ENCODE data around the gene PI4KA.
"Not testable (repeated sequence)": the region's sequence is repeated elsewhere in the genome, so short reads cannot be mapped to it uniquely, and the experiment has no call there.

PI4KA gene

GRCh38 chr22:20858615-20859416 is at the start of gene PI4KA, which contains the start of gene SNAP29:
Gene PI4KA (minus strand): TSS chr22:20858811. CDS start chr22:20858725, 86 bp downstream.
Gene SNAP29 (plus strand): TSS chr22:20859007. CDS start chr22:20859111, 104 bp downstream.
- DNase-seq = peak; percentile 66

DNA sequence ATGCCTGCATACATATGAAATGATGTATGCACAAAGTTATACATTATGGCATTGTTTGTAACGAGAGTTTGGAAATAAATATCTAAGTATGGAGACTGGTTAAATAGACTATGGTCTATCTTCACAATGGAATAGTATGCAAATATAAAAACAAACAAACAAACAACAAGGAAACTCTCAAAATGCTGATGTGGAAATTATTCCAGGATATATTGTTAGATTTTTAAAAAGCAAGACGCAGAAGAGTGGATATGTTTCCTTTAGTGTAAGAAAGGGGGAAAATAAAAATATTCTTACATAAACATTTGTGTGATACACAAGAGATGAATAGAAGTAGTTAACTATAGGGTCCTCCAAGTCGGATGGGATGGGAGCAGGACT is 47.8 kb upstream of the PI4KA start:
- DNase-seq = no peak

DNA sequence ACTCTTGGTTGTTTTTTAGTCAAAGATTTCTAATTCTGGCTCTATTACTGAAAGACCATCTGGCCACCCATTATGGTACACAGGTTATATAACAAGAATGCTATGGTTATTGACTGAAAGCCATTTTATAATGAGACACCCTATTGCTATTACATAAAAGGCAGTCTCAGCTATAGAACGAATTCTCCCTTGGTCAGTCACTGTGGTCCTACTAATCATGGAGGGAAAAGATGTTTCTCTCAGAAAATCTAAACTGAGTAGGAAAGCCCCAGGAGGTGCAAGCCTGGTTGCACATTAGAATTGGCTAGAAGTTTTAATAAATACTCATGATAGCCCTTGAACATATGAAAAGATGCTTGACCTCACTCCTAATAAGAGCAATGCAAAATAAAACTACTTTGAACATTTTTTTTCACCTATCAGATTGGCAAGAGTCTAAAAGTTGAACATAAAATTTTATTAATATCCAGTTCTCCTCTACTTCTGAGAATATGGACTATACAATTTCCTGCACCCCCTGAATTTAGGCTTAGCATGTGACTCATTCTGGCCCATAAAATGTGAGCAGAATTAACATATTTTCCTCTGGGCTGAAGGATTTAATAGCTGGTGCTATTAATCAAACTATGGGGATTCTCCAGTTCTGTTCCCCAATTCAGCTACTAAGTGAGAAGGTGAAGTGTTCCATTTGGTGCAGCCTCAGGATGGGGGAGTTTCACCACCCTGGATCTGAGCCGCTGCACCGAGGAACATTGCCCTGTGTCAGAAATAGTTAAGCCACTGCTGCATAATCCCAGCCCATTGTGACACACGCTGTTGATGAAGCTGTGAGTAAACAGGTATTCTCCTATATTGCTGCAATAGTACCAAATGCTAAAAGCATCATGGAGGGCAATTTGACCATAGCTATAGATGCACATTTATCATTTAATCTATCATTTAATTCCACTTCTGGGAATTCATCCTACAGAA is 47.1 kb upstream of the PI4KA start:
- no peak for DNase-seq

DNA sequence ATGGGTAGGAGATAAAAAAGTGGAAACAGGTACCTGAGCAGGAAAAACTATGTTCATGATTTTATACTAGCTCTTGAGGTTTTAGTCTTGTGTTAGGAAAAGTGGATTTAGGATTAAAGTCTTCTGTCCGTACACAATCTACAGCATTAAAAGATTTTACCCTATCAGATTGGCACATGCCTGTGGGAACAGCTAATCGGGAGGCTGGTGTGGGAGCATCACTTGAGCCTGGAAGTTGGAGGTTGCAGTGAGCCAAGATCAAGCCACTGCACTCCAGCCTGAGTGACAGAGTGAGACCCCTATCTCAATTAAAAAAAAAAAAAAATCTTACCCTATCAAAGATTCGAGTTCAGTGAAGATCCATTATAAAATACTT is 46.4 kb upstream of the PI4KA start:
- no peak for DNase-seq

DNA sequence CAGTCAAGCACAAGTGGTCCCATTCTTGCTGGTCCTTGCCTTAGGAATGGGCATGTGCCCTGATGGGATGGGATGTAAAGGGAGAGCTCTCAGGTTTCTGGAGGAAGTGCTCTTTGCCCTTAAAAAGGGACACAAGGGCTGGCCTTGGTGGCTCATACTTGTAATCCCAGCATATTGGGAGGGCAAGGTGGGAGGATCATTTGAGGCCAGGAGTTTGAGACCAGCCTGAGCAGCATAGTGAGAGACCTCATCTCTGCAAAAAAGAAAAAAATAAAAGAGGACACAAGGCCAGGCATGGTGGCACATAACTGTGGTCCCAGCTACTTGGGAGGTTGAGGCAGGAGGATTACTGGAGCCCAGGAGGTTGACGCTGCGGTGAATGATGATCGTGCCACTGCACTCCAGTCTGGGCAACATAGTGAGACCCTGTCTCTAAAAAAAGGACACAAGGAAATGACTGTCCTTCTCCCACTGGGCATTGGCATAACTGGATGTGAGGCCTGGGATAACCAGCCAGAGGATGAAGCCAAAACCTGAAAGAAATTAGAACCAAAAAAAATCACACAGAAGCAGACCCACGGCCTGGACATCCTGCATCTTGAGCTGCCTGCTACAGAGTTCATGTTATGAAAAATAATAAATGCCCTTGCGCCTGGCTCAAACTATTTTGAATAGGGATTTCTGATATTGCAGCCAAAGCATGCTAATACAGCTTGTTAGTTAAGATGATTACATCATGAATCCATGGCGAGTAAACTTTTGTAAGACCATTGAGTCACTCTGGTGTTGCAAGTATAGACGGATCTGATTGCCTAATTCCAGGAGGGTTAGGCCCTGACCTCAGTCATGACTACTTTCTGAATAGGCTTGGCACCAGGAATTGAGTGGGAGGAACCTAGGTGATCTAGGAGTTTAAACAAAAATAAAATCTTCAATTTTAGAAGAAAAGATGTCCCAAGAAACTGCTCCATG is 45.7 kb upstream of the PI4KA start:
- peak; percentile 72 for DNase-seq

- DNase-seq = no peak
Observed at GRCh38 chr22:20903093-20903492, 44.5 kb upstream of the PI4KA start.

DNA sequence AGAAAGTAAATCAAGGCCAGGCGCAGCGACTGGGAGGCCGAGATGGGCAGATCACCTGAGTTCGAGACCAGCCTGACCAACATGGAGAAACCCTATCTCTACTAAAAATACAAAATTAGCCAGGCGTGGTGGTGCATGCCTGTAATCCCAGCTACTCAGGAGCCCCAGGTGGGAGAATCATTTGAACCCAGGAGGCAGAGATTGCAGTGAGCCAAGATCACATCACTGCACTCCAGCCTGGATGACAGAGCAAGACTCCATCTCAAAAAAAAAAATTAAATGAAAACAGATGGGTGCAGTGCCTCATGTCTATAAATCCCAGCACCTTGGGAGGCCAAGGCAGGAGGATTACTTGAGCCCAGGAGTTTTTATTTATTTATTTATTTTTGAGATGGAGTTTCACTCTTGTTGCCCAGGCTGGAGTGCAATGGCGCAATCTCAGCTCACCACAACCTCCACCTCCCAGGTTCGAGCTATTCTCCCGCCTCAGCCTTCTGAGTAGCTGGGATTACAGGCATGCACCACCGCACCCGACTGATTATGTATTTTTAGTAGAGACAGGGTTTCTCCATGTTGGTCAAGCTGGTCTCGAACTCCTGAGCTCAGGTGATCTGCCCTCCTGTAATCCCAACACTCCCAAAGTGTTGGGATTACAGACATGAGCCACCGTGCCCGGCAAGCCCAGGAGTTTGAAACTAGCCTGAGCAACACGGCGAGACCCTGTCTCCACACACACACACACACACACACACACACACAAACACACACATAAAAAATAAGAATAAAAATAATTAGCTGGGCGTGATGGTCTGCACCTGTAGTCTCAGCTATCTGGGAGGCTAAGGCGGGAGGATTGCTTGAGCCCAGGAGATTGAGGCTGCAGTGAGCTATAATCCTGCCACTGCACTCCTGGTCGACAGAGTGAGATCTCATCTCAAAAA is 42.8 kb upstream of the PI4KA start:
- DNase-seq = not testable (repeated sequence)

DNA sequence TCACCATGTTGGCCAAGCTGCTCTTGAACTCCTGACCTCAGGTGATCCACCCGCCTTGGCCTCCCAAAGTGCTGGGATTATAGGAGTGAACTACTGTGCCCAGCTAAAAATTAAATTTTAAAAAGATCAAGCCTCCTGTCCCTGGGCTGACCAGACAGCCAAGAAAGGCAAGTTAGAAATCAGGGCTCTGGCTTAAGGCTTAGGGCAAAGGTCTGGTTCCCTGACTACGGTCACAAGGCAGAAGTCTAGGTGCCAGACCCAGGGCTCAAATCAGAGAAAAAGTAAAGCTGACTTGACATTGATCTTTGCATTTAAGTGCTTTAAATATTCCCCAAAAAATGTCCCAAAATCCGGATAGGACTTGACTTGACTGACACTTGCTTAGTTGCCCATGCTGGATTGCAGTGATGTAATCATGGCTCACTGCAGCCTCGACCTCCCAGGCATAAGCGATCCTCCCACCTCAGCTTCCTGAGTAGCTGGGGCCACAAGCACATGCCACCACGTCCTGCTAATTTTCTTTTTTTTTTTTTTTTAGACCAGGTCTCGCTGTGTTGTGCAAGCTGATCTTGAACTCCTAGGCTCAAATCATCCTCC is 41.3 kb upstream of the PI4KA start:
- no peak for DNase-seq

DNA sequence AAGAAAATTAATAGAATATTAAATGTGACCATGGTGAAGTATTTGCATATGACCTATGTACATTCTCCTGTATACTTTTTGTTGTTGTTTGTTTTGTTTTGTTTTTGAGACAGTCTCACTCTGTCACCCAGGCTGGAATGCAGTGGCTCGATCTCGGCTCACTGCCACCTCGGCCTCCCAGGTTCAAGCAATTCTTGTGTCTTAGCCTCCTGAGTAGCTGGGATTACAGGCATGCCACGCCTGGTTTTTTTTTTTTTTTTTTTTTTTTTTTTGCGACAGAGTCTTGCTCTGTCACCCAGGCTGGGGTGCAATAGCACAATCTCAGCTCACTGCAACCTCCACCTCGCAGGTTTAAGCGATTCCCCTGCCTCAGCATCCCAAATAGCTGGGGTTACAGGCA is 39.1 kb upstream of the PI4KA start:
- DNase-seq = not testable (repeated sequence)

DNA sequence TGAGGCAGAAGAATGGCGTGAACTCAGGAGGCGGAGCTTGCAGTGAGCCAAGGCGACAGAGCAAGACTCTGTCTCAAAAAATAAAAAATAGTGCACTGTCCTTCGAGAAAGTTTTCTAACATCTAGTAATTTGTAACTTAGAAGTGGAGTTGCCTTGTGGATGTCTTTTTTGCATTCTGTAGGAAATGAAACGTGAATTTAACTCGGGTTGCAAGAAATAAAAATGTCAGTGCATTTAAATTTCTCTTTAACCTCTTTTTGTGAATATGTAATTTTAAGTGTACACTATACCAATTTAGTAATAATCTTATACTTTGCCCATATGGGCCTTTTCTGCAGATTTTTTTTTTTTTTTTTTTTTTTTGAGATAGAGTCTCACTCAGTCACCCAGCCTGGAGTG is 32.4 kb upstream of the PI4KA start:
- no peak for DNase-seq

DNA sequence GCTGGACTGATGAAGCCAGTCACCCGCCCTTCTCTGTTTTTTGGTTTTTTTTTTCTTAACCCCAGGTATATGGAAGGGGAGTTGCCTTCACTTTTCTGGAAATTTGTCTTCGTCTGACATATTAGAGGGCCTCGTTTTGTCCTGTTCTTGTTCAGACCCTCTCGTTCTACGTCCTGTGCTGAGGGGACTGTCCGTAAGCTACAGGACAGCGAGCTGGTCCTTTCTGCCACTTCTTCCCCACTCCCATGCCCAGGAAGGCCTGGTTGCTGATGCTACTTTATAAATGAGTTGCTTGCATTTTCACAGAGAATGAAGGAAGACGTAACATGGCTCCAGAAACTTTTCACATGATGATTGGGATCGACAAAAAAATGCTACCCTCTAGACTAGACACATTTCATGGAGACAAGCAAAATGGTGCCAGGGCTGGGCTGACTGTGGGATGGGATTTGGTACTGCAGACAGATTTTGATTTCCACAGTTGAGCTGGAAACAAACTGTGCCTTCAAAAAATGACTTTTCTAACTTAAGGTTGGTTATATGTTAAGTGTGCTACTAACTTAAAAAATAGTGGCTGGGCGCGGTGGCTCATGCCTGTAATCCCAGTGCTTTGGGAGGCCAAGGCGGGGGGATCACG is 31.4 kb upstream of the PI4KA start:
- DNase-seq = no peak

GRCh38 chr22:20889025-20889704 is 30.6 kb upstream of the PI4KA start:
- no peak for DNase-seq

GRCh38 chr22:20887375-20887774 is 28.8 kb upstream of the PI4KA start:
- no peak for DNase-seq

DNA sequence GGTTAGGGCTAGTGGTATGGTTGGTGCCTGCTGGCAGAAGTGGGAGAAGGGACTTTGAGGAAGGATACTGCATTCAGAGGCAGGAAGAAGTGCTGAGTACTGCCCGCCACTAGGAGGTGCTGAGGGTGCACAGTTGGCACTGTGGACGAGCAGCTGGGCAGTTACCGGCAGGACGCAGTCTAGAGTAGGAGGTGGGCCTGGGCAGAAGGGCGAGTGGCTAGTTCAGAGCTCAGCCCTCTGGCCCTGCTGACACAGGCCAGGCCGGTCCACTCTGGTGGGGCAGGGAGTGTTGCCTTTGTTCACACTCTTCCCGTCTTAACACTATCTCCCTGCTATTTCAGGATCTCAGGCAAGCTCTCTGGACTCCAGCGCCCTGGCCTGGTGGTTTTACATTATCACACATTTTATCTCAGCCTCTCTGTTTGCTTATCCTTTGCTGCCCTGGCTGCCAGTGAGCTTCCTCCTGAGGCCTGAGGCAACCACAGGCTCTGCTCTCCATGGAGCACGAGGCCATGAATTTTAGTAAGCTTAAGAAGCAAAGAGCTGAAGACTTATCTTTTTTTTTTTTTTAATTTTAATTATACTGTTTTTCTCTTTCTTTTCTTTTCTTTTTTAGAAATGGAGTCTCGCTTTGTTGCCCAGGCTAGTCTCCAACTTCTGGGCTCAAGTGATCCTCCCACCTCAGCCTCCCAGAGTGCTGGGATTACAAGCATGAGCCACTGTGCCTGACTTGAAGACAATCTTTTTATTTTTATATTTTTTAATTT is 27.1 kb upstream of the PI4KA start:
- no peak for DNase-seq

DNA sequence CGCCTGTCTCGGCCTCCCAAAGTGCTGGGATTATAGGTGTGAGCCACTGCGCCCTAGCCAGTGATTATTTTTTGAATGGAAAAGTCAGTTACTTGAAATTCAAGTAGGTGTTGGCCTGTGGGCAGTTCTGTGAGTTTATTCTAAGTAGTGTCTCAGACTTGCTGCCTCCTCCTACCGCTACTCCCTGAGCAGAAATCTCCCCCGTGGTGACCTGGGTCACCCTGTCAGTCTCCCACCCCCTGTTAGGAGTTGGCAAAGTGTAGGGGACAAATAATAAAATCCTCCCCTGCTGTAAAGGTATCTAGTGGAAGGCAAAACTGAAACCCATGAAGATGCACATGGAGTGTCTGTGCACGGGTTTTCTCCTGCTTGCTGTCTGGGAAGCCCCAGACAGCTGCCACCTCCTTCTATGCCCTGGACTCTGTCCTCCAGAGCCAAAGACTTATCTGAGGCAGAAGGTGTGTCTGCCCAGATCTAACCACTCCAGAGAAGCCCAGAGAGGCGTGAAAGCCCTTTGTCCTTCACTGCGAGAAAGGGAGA is 26.5 kb upstream of the PI4KA start:
- DNase-seq = no peak

GRCh38 chr22:20884454-20884853 is 25.8 kb upstream of the PI4KA start:
- no peak for DNase-seq

DNA sequence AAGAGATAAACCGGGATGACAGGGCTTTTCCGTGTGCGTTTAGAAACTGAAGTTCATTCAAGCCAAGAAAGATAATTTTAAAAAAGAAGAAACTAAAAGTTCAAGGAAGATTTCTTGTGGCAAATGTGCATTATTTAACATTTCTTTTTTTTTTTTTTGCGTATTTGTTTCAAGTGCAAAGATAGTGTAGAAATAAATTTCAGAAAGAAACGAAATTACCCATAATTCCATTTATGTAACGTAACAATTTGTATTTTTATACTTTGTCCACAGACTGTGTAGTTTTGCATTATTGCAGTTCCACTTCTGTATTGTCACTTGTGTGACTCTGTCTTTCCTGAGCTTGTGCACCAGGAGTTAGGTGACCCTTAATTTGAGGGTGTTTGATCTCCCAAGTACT is 24.2 kb upstream of the PI4KA start:
- DNase-seq = no peak
